Measurements from ENCODE around the gene FNBP1L. TPM values are rescaled to one million over a fixed set of nuclear protein-coding genes. Genes with fewer than 3 reads are reported as not detected.

Gene FNBP1L
- polyA plus RNA-seq, 1 donor (not counting 4 experiments of a cell fraction or from before 2014, with no cell fraction given): 22.9 TPM

DNA sequence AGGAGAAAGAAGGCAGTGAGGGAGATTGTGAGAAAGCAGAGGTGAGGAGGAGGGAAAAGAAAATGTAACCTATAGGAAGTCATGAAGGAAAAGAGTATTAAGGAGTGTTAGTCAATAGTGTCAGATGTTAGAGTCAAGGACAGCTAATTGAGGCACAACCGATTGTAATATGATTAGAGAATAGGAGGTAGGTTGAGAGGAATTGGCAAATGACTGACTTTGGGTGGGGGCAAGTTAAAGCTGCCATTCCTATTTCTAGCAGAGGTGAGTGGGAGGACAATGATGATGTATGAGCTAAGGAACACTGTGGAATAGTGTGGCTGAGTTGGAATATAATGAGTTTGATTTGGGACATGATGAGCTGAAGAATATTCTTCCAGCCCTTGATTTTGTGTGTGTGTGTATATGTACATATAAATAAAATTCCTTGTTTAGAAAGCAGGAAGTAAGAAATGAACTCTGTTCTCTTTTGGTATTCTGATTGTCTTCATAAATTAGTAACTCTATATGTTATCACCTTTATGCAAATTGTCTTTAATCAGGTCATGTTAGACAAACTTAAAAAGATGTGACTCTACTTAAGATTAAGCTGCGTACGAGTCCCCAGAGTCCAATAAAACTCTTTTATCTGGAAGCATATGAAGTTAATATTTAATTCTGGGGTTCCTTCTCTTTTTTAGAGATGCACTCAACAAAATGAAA is 98.4 kb downstream of the FNBP1L start:
- FAIRE-seq: no peak

DNA sequence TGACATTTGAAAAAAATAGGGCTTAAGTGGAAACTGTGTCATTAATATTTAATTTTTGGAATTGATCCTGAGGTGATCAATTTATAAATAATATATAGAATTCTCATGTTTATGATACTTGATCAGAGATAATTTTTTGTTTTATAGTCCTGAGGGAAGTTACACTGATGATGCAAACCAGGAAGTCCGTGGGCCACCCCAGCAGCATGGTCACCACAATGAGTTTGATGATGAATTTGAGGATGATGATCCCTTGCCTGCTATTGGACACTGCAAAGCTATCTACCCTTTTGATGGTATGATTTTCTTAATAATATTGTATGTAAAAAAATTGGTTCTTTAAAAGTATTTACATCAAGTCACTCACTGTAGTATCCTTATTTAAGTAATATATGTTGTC is 101.2 kb downstream of the FNBP1L start:
- Histone ChIP-seq H3K9me3 (ENCODE audit: control insufficient read depth, low read depth, low read length) (no peaks in the 10 kb centered on the region), H3K27ac (ENCODE audit: control insufficient read depth, insufficient read depth, low read length) (no peak overlapping the region), H3K79me2 (ENCODE audit: control insufficient read depth, insufficient read depth, low read length) (no peaks in the 10 kb centered on the region), H3K4me3 (ENCODE audit: control insufficient read depth in 2 of 3, extremely low read depth in 1 of 3, insufficient read depth in 2 of 3, low read depth in 1 of 3, low read length in 3 of 3) (no peak overlapping the region), H3K36me3 (ENCODE audit: control insufficient read depth in 2 of 2, extremely low read depth in 1 of 2, insufficient read depth in 2 of 2, low read length in 2 of 2) (peaks cover 0 to 8% of the 10 kb centered on the region in 2 experiments), H3K27me3 (ENCODE audit: control insufficient read depth, extremely low read depth, insufficient read depth, low read length) (no peaks in the 10 kb centered on the region), H3K9ac (ENCODE audit: control insufficient read depth, extremely low read depth, insufficient read depth, low read length) (no peak overlapping the region), H2AFZ (ENCODE audit: control insufficient read depth, low read length) (no peak overlapping the region), H4K20me1 (ENCODE audit: control insufficient read depth, extremely low read depth, insufficient read depth, low read length) (no peaks in the 10 kb centered on the region), H3K9me1 (ENCODE audit: control insufficient read depth, extremely low read depth, insufficient read depth, low read length) (no peaks in the 10 kb centered on the region), H3K4me2 (ENCODE audit: control insufficient read depth, extremely low read depth, insufficient read depth, low read depth, low read length) (no peak overlapping the region), H3K4me1 (ENCODE audit: control insufficient read depth, extremely low read depth, insufficient read depth, low read length) (peaks cover 4% of the 10 kb centered on the region)
- dilution Hi-C loops (cut with MboI; ENCODE audit: extremely low pct_ligation_motif_present, low sequenced_read_pairs): no loop called here
- no peak for TF ChIP-seq EZH2 (IDR thresholded peaks at IDR 0.05; ENCODE audit: low read length)
- TF ChIP-seq, protein P1, sequence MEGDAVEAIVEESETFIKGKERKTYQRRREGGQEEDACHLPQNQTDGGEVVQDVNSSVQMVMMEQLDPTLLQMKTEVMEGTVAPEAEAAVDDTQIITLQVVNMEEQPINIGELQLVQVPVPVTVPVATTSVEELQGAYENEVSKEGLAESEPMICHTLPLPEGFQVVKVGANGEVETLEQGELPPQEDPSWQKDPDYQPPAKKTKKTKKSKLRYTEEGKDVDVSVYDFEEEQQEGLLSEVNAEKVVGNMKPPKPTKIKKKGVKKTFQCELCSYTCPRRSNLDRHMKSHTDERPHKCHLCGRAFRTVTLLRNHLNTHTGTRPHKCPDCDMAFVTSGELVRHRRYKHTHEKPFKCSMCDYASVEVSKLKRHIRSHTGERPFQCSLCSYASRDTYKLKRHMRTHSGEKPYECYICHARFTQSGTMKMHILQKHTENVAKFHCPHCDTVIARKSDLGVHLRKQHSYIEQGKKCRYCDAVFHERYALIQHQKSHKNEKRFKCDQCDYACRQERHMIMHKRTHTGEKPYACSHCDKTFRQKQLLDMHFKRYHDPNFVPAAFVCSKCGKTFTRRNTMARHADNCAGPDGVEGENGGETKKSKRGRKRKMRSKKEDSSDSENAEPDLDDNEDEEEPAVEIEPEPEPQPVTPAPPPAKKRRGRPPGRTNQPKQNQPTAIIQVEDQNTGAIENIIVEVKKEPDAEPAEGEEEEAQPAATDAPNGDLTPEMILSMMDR (optimal IDR thresholded peaks at IDR 0.05 in 1 of 3, IDR thresholded peaks at IDR 0.05 in 1 of 3, conservative IDR thresholded peaks at IDR 0.05 in 1 of 3; ENCODE audit: extremely low read depth in 1 of 3, insufficient read depth in 2 of 3, low read length in 3 of 3): no peak
- FAIRE-seq: no peak
- DNase-seq (ENCODE audit: low read depth, low spot score): no peak

More for the DNA sequence above, 98.4 kb downstream of the FNBP1L start:
- no peaks in the 10 kb centered on the region for H3K27me3 ChIP-seq (ENCODE audit: control insufficient read depth, extremely low read depth, insufficient read depth, low read length)
- peaks cover 0 to 8% of the 10 kb centered on the region in 2 experiments for H3K36me3 ChIP-seq (ENCODE audit: control insufficient read depth in 2 of 2, extremely low read depth in 1 of 2, insufficient read depth in 2 of 2, low read length in 2 of 2)
- dilution Hi-C loops (cut with MboI; ENCODE audit: extremely low pct_ligation_motif_present, low sequenced_read_pairs): no loop called here
- H3K4me2 ChIP-seq (ENCODE audit: control insufficient read depth, extremely low read depth, insufficient read depth, low read depth, low read length): no peak overlapping the region
- H4K20me1 ChIP-seq (ENCODE audit: control insufficient read depth, extremely low read depth, insufficient read depth, low read length): no peaks in the 10 kb centered on the region
- H3K9ac ChIP-seq (ENCODE audit: control insufficient read depth, extremely low read depth, insufficient read depth, low read length): no peak overlapping the region
- no peak for DNase-seq (ENCODE audit: low read depth, low spot score)
- no peaks in the 10 kb centered on the region for H3K79me2 ChIP-seq (ENCODE audit: control insufficient read depth, insufficient read depth, low read length)
- no peak overlapping the region for H3K27ac ChIP-seq (ENCODE audit: control insufficient read depth, insufficient read depth, low read length)
- H3K9me1 ChIP-seq (ENCODE audit: control insufficient read depth, extremely low read depth, insufficient read depth, low read length): no peaks in the 10 kb centered on the region
- no peak overlapping the region for H2AFZ ChIP-seq (ENCODE audit: control insufficient read depth, low read length)
- no peaks in the 10 kb centered on the region for H3K4me1 ChIP-seq (ENCODE audit: control insufficient read depth, extremely low read depth, insufficient read depth, low read length)
- H3K4me3 ChIP-seq (ENCODE audit: control insufficient read depth in 2 of 3, extremely low read depth in 1 of 3, insufficient read depth in 2 of 3, low read depth in 1 of 3, low read length in 3 of 3): no peak overlapping the region
- no peaks in the 10 kb centered on the region for H3K9me3 ChIP-seq (ENCODE audit: control insufficient read depth, low read depth, low read length)
- TF ChIP-seq, protein P1 (optimal IDR thresholded peaks at IDR 0.05 in 1 of 3, IDR thresholded peaks at IDR 0.05 in 1 of 3, conservative IDR thresholded peaks at IDR 0.05 in 1 of 3; ENCODE audit: extremely low read depth in 1 of 3, insufficient read depth in 2 of 3, low read length in 3 of 3): no peak
- TF ChIP-seq EZH2 (IDR thresholded peaks at IDR 0.05; ENCODE audit: low read length): no peak
